ENCODE results near the gene RPS6KA1.

RPS6KA1 gene

DNA sequence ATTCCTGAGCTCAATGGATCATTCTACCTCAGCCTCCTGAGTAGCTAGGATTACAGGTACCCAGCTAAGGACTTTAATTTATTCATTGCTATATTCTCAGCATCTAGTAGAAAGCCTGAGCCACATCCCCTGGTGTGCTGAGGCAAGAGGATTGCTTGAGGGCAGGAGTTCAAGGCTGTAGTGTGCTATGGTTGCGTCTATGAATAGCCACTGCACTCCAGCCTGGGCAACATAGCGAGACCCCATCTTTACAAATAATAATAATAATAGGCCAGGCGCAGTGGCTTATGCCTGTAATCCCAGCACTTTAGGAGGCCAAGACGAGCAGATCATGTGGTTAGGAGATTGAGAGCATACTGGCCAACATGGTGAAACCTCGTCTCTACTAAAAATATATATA, 3.3 kb upstream of the RPS6KA1 start:
- Histone ChIP-seq H3K4me2 (ENCODE audit: low read length) (no peak overlapping the region), H3K36me3 (ENCODE audit: control insufficient read depth, low read length) (no peaks in the 10 kb centered on the region), H3K27me3 (ENCODE audit: control insufficient read depth, low read length) (peaks cover 20% of the 10 kb centered on the region; the same call in 1 of the 2 replicates), H3K27ac (ENCODE audit: low read depth, low read length) (no peak overlapping the region), H3K9me3 (ENCODE audit: control insufficient read depth, insufficient read depth, low read length) (no peaks in the 10 kb centered on the region), H3K4me3 (ENCODE audit: low read length) (no peak overlapping the region), H3K4me1 (ENCODE audit: control insufficient read depth, low read length) (peaks cover 21% of the 10 kb centered on the region), H3F3A (ENCODE audit: control insufficient read depth, insufficient read depth) (no peaks in the 10 kb centered on the region), H3K9me2 (replicated peaks; ENCODE audit: control insufficient read depth, low read length) (no peaks in the 10 kb centered on the region), H4K20me1 (ENCODE audit: control insufficient read depth, insufficient read depth, low read depth, low read length) (no peaks in the 10 kb centered on the region), H3K79me2 (ENCODE audit: control insufficient read depth, low read length) (peaks cover 12% of the 10 kb centered on the region)
- TF ChIP-seq EZH2phosphoT487 (IDR thresholded peaks at IDR 0.05; ENCODE audit: borderline replicate concordance, low read length), result no peak
- TF ChIP-seq, protein P1, sequence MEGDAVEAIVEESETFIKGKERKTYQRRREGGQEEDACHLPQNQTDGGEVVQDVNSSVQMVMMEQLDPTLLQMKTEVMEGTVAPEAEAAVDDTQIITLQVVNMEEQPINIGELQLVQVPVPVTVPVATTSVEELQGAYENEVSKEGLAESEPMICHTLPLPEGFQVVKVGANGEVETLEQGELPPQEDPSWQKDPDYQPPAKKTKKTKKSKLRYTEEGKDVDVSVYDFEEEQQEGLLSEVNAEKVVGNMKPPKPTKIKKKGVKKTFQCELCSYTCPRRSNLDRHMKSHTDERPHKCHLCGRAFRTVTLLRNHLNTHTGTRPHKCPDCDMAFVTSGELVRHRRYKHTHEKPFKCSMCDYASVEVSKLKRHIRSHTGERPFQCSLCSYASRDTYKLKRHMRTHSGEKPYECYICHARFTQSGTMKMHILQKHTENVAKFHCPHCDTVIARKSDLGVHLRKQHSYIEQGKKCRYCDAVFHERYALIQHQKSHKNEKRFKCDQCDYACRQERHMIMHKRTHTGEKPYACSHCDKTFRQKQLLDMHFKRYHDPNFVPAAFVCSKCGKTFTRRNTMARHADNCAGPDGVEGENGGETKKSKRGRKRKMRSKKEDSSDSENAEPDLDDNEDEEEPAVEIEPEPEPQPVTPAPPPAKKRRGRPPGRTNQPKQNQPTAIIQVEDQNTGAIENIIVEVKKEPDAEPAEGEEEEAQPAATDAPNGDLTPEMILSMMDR (IDR thresholded peaks at IDR 0.05; ENCODE audit: low read depth, low read length, poor library complexity, severe bottlenecking), result no peak

DNA sequence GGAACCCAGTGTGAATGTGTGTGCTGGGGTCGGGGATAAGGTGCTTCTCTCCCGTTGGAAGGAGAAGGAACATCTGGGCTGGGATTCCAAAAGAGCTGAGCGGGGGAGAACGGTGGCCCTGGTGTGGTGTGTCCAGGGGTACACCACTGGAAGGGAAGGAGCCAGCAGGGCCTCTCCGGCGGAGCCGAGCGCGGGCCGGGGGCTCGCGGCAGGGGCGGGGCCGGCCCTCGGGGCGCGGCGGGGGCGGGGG, 231 bp upstream of the RPS6KA1 start:
- H3K27ac ChIP-seq (ENCODE audit: low read depth, low read length), result no peak overlapping the region
- H3K27me3 ChIP-seq (ENCODE audit: control insufficient read depth, low read length), result peaks cover 9% of the 10 kb centered on the region; the same call in 1 of the 2 replicates

GRCh38 chr1:26530410-26530894, 891 bp downstream of the RPS6KA1 start:
- peaks cover 55% of the 10 kb centered on the region for H3K4me1 ChIP-seq (ENCODE audit: control insufficient read depth, low read length)
- no peaks in the 10 kb centered on the region for H3K9me2 ChIP-seq (replicated peaks; ENCODE audit: control insufficient read depth, low read length)
- H3K27me3 ChIP-seq (ENCODE audit: control insufficient read depth, low read length), result no peaks in the 10 kb centered on the region
- TF ChIP-seq, protein P1 (IDR thresholded peaks at IDR 0.05; ENCODE audit: low read depth, low read length, poor library complexity, severe bottlenecking), result no peak
- TF ChIP-seq EZH2phosphoT487 (IDR thresholded peaks at IDR 0.05; ENCODE audit: borderline replicate concordance, low read length), result no peak
- no peaks in the 10 kb centered on the region for H4K20me1 ChIP-seq (ENCODE audit: control insufficient read depth, insufficient read depth, low read depth, low read length)
- no peaks in the 10 kb centered on the region for H3F3A ChIP-seq (ENCODE audit: control insufficient read depth, insufficient read depth)
- H3K9me3 ChIP-seq (ENCODE audit: control insufficient read depth, insufficient read depth, low read length), result no peaks in the 10 kb centered on the region
- peaks cover 17% of the 10 kb centered on the region for H3K79me2 ChIP-seq (ENCODE audit: control insufficient read depth, low read length)
- no peak overlapping the region for H3K27ac ChIP-seq (ENCODE audit: low read depth, low read length)
- H3K36me3 ChIP-seq (ENCODE audit: control insufficient read depth, low read length), result no peaks in the 10 kb centered on the region; the same call in 1 of the 2 replicates
- peak overlapping the region; percentile 94 for H3K4me3 ChIP-seq (ENCODE audit: low read length)
- peak overlapping the region; percentile 89 for H3K4me2 ChIP-seq (ENCODE audit: low read length)

More for the DNA sequence above, 231 bp upstream of the RPS6KA1 start:
- H3K36me3 ChIP-seq (ENCODE audit: control insufficient read depth, low read length), result no peaks in the 10 kb centered on the region; the same call in 1 of the 2 replicates
- TF ChIP-seq EZH2phosphoT487 (IDR thresholded peaks at IDR 0.05; ENCODE audit: borderline replicate concordance, low read length), result no peak
- TF ChIP-seq, protein P1 (IDR thresholded peaks at IDR 0.05; ENCODE audit: low read depth, low read length, poor library complexity, severe bottlenecking), result no peak
- H3K9me2 ChIP-seq (replicated peaks; ENCODE audit: control insufficient read depth, low read length), result no peaks in the 10 kb centered on the region
- H3K4me2 ChIP-seq (ENCODE audit: low read length), result peak overlapping the region; percentile 75
- H3K79me2 ChIP-seq (ENCODE audit: control insufficient read depth, low read length), result peaks cover 14% of the 10 kb centered on the region
- peak overlapping the region; percentile 71 for H3K4me3 ChIP-seq (ENCODE audit: low read length)
- no peaks in the 10 kb centered on the region for H4K20me1 ChIP-seq (ENCODE audit: control insufficient read depth, insufficient read depth, low read depth, low read length)
- no peaks in the 10 kb centered on the region for H3F3A ChIP-seq (ENCODE audit: control insufficient read depth, insufficient read depth)
- H3K4me1 ChIP-seq (ENCODE audit: control insufficient read depth, low read length), result peaks cover 44% of the 10 kb centered on the region
- H3K9me3 ChIP-seq (ENCODE audit: control insufficient read depth, insufficient read depth, low read length), result no peaks in the 10 kb centered on the region

Data from DOHH2 (cell line).